Suppressor macrophage treated with lipopolysaccharide for 4 hours (primary cell): Measurements from ENCODE around the gene SSR2.
"Not testable (repeated sequence)": the region's sequence is repeated elsewhere in the genome, so short reads cannot be mapped to it uniquely, and the experiment has no call there.

ENCODE experiments used
- DNase-seq: peaks from one replicate; pipeline ENCODE4 v3.0.0-alpha.2; 2020

Gene SSR2

DNA sequence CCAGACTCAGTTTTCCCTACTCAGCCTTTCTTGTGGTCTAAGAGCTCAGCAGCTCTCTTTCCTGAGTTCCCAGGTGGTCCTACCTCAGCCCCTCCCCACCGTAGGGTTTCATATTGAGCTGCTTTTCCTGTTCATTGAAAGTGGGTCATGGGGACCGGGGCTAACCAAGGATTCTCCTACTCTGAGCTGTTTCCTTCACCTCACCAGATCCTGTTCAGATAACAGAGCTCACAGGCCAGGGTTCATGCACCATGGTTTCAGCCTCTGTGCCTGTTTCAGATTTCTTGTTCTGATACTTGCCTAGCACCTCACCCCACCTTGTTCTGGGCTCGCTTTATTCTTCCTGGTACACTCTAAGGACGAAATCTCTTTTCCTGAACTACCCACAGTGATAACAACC lies 24.3 kb upstream of the SSR2 start:
- DNase-seq, result no peak

DNA sequence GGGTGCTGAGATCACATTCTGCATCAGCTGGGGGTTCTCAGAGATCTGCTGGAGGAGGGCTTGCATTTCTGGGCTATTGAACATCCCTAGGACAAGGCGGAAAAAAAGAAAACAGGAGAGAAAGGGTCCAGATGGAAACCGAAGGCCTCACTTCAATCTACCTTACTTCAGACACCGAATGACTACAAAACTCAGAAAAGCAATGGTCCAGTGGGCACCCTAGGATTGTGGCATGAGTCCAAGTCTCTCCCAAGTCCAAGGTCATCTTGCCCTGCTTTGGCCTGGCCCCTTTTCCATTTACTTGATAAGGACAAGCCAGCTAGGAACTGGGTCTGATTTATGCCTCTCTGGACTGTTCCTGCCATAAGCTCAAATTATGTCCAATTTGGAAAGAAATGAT lies 22.1 kb upstream of the SSR2 start:
- DNase-seq, result no peak

DNA sequence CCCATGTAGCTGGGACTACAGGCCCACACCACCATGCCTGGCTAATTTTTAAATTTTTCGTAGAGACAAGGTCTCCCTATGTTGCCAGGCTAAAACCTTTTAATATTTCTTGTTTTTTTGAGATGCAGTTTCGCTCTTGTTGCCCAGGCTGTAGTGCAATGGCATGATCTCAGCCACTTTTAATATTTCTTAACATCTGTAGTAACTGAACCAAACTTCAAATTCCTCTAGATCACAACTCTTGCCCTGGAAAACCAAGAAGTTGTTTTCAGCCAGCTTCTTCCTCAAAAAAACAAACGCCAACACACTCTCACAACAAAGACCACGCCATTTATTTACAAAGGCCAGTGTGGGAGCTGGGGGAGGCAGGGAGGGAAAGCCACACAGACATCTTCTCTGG lies 14.2 kb upstream of the SSR2 start:
- not testable (repeated sequence) for DNase-seq

DNA sequence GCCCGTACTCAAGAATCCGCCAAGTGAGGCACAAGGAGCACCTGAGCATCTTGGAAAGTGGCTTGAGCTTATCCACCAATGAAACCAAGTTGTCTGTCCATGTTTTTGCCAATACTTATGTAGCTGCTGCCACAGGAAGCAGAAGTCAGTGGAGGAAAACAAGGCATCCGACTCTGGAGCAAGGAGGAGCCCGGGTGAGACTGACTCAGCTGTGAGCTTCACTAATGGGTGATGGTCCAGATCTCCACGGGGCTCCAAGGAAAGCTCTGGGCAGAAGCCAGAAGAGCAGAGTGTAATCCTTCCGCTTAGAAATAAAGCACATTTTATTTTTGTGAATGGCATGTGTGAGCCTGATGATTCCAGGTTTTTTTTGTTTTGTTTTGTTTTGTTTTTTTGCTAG lies 12.3 kb upstream of the SSR2 start:
- DNase-seq, result no peak

DNA sequence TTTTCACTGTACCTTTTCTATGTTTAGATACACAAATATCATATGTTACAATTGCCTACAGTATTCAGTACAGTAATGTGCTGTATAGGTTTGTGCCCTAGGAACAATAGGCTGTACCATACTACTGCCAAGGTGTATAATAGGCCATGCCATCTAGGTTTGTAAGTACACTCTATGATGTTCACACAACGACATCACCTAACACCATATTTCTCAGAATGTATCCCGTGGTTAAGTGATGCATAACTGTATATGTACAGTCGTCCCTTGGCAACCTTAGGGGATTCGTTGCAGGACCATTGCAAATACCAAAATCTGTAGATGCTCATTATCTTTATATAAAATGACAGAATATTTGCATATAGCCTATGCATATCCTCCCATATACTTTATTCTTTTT lies 5.8 kb upstream of the SSR2 start:
- DNase-seq, result no peak

DNA sequence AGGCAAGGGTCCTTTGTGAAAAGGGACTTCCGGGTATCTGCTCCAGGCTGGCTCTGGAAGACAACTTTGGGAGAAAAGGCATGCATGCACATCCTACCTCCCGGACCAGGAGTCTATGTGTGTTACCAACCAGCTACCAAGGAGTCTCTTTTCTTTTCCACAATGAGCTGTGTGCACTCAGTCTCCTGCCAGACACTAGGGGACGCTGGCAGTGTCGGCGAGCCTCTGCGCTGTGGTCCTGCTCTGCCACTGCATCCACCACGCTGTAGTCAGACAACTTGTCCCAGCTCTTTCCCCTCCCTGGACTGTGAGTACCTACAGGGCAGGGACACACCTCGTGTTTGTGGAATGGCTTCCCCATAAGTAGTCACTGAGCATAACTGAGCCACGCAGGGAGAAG lies 5.1 kb upstream of the SSR2 start:
- peak; percentile 54 for DNase-seq

DNA sequence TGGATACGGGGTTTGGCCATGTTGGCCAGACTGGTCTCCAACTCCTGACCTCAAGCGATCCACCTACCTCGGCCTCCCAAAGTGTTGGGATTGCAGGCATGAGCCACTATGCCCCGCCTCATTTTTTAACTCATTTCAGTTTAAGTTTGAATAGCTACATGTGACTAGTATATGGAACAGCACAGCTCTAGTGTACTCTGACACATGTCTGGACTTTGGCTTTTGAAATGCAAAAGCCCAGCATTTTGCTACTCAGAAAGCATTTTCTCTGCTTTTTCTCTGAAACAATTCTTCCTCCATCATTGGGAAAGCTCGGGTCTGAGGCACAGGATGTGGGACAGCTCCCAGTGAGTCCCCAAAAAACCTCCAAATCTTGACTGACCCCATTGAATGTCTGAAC lies 4.0 kb upstream of the SSR2 start:
- no peak for DNase-seq

DNA sequence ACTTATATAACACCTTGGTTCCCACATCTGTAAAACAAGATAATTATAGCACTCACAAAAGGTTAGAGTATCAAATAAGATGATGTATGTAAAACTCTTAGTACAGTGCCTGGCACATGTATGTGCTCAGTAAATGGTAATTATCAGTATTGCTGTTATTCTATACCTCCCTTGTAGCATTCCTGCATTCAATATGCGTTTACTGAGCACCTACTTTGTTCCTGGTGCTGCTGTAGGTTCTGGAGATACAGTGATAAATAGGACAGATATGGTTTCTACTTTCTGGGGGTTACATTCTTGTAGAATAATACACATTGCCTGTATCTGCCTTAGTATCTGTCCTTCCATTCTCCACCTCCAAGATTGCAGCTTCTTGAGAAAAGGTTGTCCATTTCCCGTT lies 1.2 kb upstream of the SSR2 start:
- no peak for DNase-seq

DNA sequence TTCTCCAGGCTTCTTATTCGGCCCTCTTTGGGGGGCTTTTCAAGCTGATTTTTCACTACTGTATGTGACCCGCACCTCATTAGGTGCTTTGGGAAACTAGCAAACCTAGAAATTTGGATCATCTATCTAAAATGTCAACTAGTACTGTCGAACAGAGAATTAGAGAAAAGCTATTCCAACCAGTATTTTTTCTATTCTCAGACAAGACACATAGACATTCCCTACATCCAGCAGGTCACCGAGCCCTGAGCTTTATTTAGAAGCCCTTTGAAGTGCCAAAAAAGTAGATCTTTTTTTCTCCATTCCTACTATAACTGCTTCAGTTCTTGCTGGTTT lies 310 bp upstream of the SSR2 start:
- no peak for DNase-seq

DNA sequence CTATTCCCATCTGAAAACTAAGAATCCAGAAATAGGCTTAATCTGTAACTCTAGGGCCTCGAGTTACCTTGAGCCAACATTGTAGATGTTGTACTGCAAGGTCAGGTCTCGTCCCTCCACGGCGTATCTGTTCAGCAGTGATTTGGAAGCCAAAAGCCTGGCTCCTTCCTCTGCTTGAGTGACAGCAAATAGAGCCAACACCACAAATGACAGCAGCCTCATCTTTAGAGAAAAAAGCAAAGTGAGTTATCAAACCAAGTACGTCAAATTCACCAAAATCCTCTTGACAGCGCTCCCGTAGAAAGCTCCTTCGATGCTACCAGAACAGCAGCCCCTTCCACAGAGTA lies 832 bp downstream of the SSR2 start:
- no peak for DNase-seq

DNA sequence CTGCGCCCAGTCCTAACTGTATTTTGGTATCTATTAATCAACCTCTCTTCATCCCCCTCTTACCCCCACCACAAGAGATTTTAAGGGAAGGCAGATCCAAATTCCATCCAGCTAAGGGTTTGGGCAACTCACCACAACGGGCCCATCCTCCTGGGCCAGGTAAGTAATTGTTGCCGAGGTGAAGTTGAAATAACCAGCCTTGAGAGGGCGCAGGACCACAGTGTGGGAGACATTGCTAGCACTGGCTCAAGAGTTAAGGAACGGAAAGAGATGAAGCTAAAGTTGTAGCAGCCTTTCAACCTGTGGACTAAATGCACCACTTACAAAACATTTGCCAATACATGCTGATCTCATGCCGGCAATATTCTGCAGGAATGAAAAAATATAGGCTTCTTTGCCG lies 5.9 kb downstream of the SSR2 start:
- DNase-seq, result no peak

DNA sequence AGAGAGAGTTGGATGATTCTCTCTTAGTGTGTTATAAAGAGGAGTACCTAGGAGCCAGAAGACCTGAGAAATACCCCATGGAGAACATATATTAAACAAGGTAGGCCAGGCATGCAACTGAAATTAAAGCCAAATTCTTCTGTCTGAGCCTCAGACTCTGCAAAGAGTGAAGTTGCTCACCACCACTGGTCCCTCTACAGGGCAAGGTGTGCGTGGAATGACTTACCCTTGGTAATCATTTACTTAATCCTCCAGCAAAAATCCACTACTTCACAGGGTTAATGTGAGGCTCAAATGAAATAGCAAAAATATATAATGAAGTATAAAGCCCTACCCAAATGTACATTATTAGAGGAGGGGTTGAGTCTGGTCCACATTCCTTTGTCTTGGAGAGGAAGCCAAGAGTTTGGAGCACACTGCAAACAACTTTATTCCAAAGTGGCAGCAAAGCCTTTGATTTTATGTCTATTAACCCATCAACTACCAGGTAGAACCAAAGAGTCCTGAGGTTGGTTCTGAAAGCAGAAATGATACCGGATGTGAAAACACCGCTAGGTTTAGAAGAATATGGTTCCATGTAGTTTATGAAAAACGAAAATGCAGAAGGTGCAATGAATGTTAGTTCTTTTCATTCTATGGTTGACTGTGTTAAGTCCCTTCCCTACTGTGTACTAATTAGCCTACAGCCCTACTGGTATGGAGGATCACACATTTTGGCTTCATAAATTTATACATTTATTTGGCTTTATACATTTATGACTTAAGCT lies 8.5 kb downstream of the SSR2 start:
- DNase-seq, result no peak

DNA sequence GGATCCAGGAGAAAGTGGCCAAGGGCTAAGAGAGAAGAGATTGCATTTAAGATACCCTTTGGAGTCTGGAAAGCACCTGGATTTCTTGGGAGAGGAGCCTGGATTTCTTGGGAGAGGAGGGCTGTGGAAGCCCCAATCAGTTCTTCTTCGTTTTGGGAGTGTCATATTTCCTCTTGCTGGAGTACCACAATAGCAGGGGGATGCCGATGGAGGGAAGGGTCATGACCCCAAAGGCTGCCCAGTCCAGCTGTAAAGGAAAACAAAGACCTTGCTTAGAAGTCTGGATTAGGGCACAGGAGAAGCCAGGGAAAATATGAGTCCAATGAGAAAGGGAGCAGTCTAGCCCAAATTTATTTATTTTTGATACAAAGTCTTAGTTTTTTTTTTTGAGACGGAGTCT lies 11.3 kb downstream of the SSR2 start:
- DNase-seq, result no peak

DNA sequence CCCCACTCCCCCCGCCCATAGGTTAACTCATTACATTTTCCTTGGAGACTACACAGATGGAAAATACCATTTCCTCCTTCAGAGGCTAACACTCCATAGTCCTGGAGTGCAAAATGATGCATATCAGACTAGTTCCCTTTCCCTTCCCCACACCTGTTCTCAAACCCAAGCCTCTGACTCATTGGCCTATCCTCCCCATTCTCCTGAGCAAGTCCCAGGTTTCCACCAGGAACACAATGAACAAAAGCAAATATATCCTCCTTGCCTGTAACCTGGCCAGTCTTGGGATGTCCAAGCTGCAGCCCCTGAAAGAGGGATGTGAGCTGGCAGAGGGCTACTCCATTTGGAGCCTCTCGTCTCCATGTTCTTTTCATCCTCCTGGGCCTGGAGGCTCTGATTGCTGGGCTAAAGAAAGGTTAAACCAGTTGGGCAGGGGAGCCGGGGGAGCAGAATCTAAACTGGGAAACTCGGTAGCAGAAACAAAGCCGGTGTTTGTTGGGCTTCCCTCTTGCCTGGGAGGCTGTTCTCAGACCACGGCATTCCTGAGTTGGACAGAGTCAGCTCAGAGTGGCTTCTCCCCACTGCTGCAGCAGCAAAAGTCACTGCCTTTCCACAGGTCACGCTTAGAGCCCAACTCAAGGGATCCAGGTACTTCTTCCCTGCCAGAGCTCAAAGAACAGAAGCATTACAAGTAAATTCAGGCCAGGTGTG lies 13.9 kb downstream of the SSR2 start:
- DNase-seq, result no peak

DNA sequence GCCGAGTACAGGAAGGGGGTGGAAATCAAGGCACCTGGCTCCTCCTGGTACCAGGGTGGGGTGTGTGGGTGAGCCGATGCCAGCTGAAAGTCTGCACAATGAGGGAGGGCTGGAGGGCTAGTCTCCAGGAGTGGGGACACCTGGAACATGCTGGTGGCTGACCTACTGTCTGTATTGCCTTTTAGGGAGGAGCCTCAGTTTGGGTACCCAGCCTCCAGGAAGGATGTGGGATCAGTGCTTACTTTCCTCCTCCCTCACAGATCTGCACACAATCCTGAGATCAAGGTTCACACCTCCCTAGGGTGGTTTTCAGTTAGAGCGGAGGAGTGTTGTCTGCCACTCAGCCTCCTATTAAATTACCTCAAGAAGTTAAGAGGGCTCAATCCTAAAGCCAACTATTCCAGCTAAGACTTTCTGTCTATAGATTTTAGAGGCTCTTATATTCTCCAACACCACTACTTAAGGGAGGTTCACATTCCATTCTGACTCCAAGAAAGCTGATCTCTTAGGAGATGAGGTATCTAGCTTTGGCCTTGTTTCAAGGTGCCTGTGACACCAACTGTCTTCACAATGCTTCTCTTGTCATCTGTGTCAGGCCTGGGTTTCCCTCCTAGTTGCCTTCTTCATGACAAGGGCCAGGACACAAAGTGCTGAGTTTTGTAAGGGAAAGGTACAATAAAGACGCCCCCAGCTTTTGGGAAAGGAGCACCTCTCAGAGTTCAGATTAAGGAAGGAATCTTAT lies 15.7 kb downstream of the SSR2 start:
- no peak for DNase-seq

DNA sequence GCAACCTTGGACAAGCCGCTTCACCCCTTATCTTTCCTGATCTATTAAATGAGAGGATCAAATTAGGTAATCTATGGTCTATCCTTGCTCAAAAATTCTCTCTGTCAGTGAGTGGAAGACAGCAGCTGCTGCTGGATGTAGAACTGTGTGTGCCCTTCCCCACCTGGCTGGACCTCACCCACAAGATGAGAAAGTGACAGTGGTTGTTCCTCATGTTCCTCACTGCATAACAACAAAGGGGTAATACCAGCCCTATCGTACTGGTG lies 16.9 kb downstream of the SSR2 start:
- DNase-seq, result no peak

DNA sequence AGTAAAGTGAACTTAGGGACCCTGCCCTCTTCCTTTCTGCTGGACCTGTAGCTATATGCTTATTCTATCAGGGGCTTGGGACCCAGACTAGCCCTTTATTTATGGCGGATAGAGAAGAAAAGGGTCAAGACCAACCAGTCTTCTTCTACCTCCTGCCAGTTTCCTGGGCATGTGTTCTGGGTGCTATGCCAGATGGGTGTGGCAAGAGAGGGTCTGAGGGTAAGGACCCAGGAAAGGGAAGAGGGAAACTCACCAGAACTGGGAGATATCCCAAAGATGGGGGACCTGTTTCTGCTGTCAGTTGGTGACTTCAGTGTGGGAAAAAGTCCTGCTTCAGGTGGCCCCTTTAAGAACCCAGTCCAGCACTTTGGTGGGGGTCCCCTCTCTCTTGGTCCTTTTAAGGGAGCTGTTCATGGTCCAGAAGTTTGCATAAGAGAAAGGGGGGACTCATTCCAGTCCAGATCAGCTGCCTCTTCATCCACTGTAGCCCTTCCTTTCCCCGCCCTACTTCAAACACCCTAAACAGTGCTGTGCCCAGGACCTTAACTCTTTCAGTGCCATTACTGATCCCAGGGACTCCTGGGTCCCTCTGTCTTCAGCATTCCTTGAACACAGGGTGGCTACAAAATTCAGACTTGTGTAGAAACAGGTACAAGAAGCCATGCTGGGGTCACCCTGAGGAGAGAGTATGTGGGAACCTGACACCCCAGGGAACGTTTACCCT lies 18.4 kb downstream of the SSR2 start:
- DNase-seq, result no peak

DNA sequence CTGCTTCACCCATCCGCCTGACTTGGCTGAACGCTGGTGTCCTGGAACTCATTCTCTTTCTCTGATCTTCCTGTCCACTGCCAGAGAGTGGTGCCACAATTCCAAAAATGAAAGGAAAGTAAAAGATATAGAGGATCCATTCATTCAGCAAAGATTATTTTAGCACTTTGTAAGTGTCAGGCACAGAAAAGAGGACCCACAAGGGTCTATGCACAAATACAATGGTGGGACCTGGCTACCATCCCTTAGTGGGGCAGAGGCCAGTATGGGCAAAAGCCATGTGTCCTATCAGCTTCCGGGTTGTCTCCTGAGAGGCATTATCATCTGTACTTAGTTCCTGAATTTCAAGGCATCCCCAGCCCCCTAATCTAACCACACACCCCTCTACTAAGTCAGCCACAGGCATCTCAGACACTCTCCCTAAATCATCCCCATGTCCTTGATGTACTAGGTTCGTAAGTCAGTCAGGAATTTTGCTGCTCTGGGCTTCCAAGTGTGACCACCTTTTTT lies 19.0 kb downstream of the SSR2 start:
- no peak for DNase-seq

DNA sequence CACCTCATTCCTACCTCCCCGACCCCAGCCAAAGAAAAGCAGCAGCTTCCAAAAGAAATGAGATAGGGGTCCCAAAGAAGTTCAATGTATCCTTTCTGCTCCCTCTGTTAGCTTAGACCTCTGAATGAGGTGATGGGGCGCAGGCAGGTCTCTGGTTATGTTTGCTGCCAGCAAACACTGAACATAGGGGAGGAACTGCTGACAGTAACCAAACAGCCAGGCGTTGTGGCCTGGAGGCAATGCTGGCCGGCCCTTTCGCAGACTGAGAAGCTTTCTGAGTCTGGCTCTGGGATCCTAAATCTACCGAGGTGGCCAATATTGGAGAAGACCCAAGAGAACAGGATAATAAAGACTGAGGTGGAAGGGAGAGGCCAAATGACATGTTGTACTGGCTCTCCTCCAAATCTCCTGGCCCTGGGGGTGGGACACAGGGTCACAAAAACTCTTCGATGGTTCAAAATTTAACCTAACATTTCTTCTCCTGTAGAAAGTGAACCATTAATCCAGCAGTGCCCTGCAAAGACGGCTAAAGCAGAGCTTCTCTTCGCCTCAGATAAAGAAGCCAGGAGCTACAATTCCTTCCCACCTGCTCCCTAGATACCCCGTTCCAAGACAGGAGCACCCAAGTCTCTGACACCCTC lies 19.6 kb downstream of the SSR2 start:
- DNase-seq, result no peak

DNA sequence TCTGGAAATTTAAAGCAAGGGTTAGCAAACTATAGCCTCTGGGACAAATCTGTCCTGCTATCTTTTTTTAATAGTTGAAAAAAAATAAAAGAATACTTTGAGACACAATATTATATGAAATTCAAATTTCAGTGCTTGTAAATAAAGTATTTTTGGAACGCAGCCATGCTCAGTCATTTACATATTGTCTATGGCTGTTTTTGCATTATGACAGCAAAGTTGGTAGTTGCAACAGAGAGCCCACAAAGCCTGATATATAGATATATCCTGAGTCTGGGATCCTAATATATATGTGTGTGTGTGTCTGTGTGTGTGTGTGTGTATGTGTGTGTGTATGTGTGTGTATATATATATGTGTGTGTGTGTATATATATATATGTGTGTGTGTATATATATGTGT lies 20.8 kb downstream of the SSR2 start:
- DNase-seq, result no peak

DNA sequence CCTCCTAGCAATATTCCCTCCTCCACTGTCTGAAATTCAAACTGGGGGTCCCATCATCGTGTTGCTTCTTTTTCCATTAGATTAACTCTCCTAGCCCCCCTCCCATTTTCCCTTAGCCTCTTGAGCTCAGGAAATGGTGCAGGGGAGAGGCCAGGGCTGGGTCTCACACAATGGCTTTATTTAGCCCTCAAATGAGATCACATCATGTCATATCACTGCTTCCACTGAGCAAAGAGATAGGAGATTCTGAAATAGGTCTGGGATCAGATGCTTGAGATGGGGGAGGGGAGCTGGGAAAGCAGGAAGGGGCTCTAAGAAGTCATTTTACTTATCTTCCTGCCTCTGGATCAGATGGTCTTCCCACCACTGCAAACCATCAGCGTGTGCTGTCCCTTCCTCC lies 24.6 kb downstream of the SSR2 start:
- no peak for DNase-seq

DNA sequence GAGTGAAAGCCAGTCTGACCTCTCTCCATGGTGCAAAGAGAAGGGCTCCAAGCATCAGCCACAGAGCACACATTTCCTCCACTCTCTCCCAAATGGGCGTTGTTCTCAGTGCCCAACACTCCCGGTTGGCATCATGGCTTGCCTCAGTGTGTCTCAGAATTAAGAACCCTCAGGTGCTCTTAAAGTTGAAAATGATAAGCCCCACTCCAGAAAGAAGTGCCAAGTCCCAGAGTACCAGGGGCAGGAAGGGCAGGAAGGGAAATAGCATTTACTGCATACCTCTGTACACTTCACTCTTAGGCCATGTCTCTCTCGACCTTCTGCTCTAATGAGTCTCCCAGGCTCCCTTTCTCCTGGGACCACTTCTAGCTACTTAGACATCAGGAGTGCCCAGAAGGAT lies 27.2 kb downstream of the SSR2 start:
- no peak for DNase-seq

DNA sequence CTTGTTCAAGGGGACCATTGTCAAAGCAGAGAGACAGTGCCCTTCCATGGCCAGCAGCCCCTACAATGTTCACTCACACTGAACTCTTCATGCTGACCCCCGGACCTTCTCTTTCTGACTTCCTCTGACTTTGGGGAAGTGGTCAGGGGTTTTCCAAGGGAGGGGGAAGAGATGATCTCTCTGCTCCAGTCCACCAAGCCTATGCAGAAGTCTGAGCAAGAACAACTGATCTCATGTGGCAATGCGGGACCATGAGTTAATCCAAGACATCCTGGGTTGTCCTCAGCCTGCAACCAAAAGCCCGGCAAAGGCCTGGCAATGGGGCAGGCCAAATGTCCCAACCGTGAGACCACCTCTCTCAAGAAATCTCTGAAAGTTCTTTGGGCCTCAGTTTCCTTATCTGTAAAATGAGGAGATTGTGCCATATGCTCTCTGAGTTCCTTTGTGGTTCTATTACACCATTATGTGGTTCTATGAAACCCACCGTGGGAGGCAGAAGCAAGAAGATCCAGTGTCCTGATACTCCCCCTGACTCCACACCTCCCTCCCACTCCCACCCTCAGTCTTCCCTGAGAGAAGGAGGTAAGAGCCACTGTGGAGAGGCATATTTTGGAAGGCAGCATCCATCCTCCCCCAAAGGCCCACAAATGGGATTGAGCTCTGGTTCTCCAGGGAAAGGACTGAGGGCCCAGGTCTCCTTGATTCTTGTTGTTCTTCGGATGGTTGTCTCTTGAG lies 30.6 kb downstream of the SSR2 start:
- peak; percentile 96 for DNase-seq
